Activated CD8-positive, alpha-beta memory T cell treated with anti-CD3 and anti-CD28 coated beads for 36 hours (primary cell): ENCODE data around the gene SP9. TPM values are rescaled to one million over a fixed set of nuclear protein-coding genes. Genes with fewer than 3 reads are reported as not detected.

ENCODE experiments used
- CTCF ChIA-PET: fragments of 350-600 bp; sonication (Branson Sonifier 250); formaldehyde crosslinking; loops from one replicate; lab custom pipeline; 2021; ENCODE audit warnings: antibody characterized with exemption; lab: Charles Lee
- POLR2A ChIA-PET: fragments of 350-600 bp; sonication (Branson Sonifier 250); formaldehyde crosslinking; loops from one replicate; lab custom pipeline; 2021; ENCODE audit warnings: antibody characterized with exemption; lab: Charles Lee
- total RNA-seq, 2 experiments: library from RNA; stranded (reverse); gene quantifications; one replicate each; pipeline ENCODE4 v1.2.3, GENCODE V29; 2021

SP9 gene
- total RNA-seq, 2 experiments from 2014 or later, result not detected

GRCh38 chr2:174332217-174332963 is 2.4 kb upstream of the SP9 start:
- ChIA-PET CTCF (interaction anchor here (1.5 kb wide), 1 partner anchor 9 kb away, joined by 8 read pairs; no protein-coding TSS in a partner anchor), POLR2A (no interaction called here)

GRCh38 chr2:174333017-174333371 is 1.8 kb upstream of the SP9 start:
- CTCF ChIA-PET, result no interaction called here
- POLR2A ChIA-PET, result no interaction called here

- CTCF ChIA-PET, result no interaction called here
- POLR2A ChIA-PET, result no interaction called here
Measured at GRCh38 chr2:174333372-174334277, 1.1 kb upstream of the SP9 start.

- CTCF ChIA-PET, result no interaction called here
- POLR2A ChIA-PET, result no interaction called here
Measured at GRCh38 chr2:174334278-174334715, 457 bp upstream of the SP9 start.

- POLR2A ChIA-PET, result no interaction called here
- CTCF ChIA-PET, result no interaction called here
Measured at GRCh38 chr2:174335254-174335987, 667 bp downstream of the SP9 start.

- ChIA-PET POLR2A (no interaction called here), CTCF (interaction anchor here (0.8 kb wide), 2 partner anchors 9 to 11 kb away, joined by 3 read pairs; no protein-coding TSS in a partner anchor)
Measured at GRCh38 chr2:174335988-174336500, 1.3 kb downstream of the SP9 start.

GRCh38 chr2:174336501-174337336 is 2.0 kb downstream of the SP9 start:
- POLR2A ChIA-PET, result no interaction called here
- CTCF ChIA-PET, result interaction anchor here (0.8 kb wide), 2 partner anchors 8 to 12 kb away, joined by 3 read pairs; no protein-coding TSS in a partner anchor

GRCh38 chr2:174337337-174338146 is 2.8 kb downstream of the SP9 start:
- CTCF ChIA-PET, result interaction anchor here (0.6 kb wide), 1 partner anchor 11 kb away, joined by 3 read pairs; no protein-coding TSS in a partner anchor
- POLR2A ChIA-PET, result no interaction called here

GRCh38 chr2:174338147-174338605 is 3.4 kb downstream of the SP9 start:
- CTCF ChIA-PET, result interaction anchor here (0.6 kb wide), 1 partner anchor 11 kb away, joined by 3 read pairs; no protein-coding TSS in a partner anchor
- POLR2A ChIA-PET, result no interaction called here

- CTCF ChIA-PET, result no interaction called here
Measured at GRCh38 chr2:174338671-174339560, 4.2 kb downstream of the SP9 start.

GRCh38 chr2:174339561-174340399 is 5.0 kb downstream of the SP9 start:
- POLR2A ChIA-PET, result no interaction called here
- CTCF ChIA-PET, result no interaction called here

More at GRCh38 chr2:174338671-174339560, 4.2 kb downstream of the SP9 start:
- POLR2A ChIA-PET, result no interaction called here

- ChIA-PET POLR2A (no interaction called here), CTCF (interaction anchor here (0.8 to 1.3 kb wide), 9 partner anchors 9 to 1760 kb away, joined by 3 to 10 read pairs (median 4); no protein-coding TSS in a partner anchor)
Measured at GRCh38 chr2:174340400-174341292, 5.9 kb downstream of the SP9 start.

GRCh38 chr2:174341293-174341994 is 6.7 kb downstream of the SP9 start:
- POLR2A ChIA-PET, result no interaction called here
- CTCF ChIA-PET, result interaction anchor here (0.8 to 1.3 kb wide), 9 partner anchors 10 to 1761 kb away, joined by 3 to 10 read pairs (median 4); no protein-coding TSS in a partner anchor
